K562 (cell line): ENCODE data around the gene WDR86. TPM values are rescaled to one million over a fixed set of nuclear protein-coding genes. Genes with fewer than 3 reads are reported as not detected.

Experiments used
- ATAC-seq: fragments of 200-7000 bp; cut with Tn5 transposase; 3 replicates; pipeline ENCODE4 v1.9.1; 2020; ENCODE audit warnings: moderate library complexity
- BruUV-seq: library from RNA; stranded (reverse); fragments of 400-500 nt; replicated peaks from 2 replicates; lab custom pipeline; 2021; lab: Mats Ljungman, UMichigan
- CTCF ChIA-PET: fragments of 300-600 bp; formaldehyde crosslinking; extraction: SDS; loops from one replicate; lab custom pipeline; 2021; ENCODE audit warnings: low intra/inter-chr PET ratio; lab: Yijun Ruan, JAX
- POLR2A ChIA-PET: fragments of 300-600, 350-650 bp; sonication (Branson Sonifier 250); formaldehyde crosslinking; extraction: SDS; loops from one replicate; lab custom pipeline; 2021; ENCODE audit warnings: antibody characterized with exemption, inconsistent platforms; lab: Yijun Ruan, JAX
- DNase-seq, 4 experiments: peaks; one replicate each; pipeline versions ENCODE4 v3.0.0 to v3.0.0-alpha.2; 2011 to 2018; ENCODE audit warnings: low spot score in 3 of 4, mixed read lengths in 3 of 4; ENCODE audit errors: extremely low read depth in 1 of 4
- FAIRE-seq: peaks from 2 replicates; lab custom pipeline; 2011; peaks lifted over from hg19 to GRCh38; lab: Jason Lieb, UNC
- H2AFZ ChIP-seq: 2 replicates; pipeline ENCODE4 v1.6.0; 2011; ENCODE audit warnings: low read depth, low read length, control low read depth, inconsistent platforms
- H3K27ac ChIP-seq: fragments of 200-600 bp; 3 replicates; pipeline ENCODE4 v1.8.0; 2011; ENCODE audit warnings: low read depth, mild to moderate bottlenecking, control low read depth, inconsistent platforms, low read length, moderate library complexity, mixed read lengths; ENCODE audit errors: extremely low read depth
- H3K27me3 ChIP-seq, 2 experiments: fragments of 300-600 bp in 1 of 2; 2 replicates in 1 of 2; 3 replicates in 1 of 2; pipeline versions ENCODE4 v1.6.0 to v1.8.0; 2011; ENCODE audit warnings: inconsistent platforms in 2 of 2, low read length in 2 of 2, mild to moderate bottlenecking in 1 of 2, mixed read lengths in 1 of 2, moderate library complexity in 1 of 2; ENCODE audit not compliant: control insufficient read depth in 2 of 2, insufficient read depth in 2 of 2
- H3K36me3 ChIP-seq: fragments of 300-600 bp; 3 replicates; pipeline ENCODE4 v1.8.0; 2011; ENCODE audit warnings: mild to moderate bottlenecking, low read length, inconsistent platforms; ENCODE audit not compliant: control insufficient read depth, insufficient read depth
- H3K4me1 ChIP-seq, 2 experiments: fragments of 200-600 bp in 1 of 2; replicated peaks in 1 of 2; 2 replicates in 1 of 2; 3 replicates in 1 of 2; pipeline versions ENCODE4 v1.5.1 to v1.8.0; 2011; ENCODE audit warnings: inconsistent platforms in 2 of 2, low read length in 2 of 2, mild to moderate bottlenecking in 1 of 2, mixed read lengths in 1 of 2, moderate library complexity in 1 of 2; ENCODE audit not compliant: control insufficient read depth in 2 of 2, insufficient read depth in 2 of 2
- H3K4me2 ChIP-seq: 2 replicates; pipeline ENCODE4 v1.6.1; 2011; ENCODE audit warnings: low read length, control low read depth, inconsistent platforms, mixed read lengths; ENCODE audit not compliant: insufficient read depth
- H3K4me3 ChIP-seq: fragments of 200-600 bp; sonication (generic), shearing (Covaris generic); 2 replicates; pipeline ENCODE4 v1.5.1; 2016; ENCODE audit warnings: control low read depth, inconsistent platforms
- H3K79me2 ChIP-seq: fragments of 200-600 bp; 3 replicates; pipeline ENCODE4 v1.8.0; 2011; ENCODE audit warnings: low read length, inconsistent platforms; ENCODE audit not compliant: control insufficient read depth, insufficient read depth
- H3K9ac ChIP-seq, 2 experiments: 2 replicates each; pipeline versions ENCODE4 v1.6.0 to v1.6.1; 2011; ENCODE audit warnings: low read depth in 2 of 2, low read length in 2 of 2, control low read depth in 1 of 2, inconsistent platforms in 1 of 2, mild to moderate bottlenecking in 1 of 2, mixed read lengths in 1 of 2; ENCODE audit not compliant: insufficient read depth in 1 of 2
- H3K9me1 ChIP-seq: one replicate; pipeline ENCODE4 v1.6.0; 2011; ENCODE audit warnings: inconsistent platforms, mild to moderate bottlenecking, low read length, moderate library complexity; ENCODE audit not compliant: control insufficient read depth, insufficient read depth
- H3K9me3 ChIP-seq: replicated peaks from 2 replicates; pipeline ENCODE4 v1.5.1; 2011; ENCODE audit warnings: low read depth, low read length, inconsistent platforms; ENCODE audit not compliant: control insufficient read depth, insufficient read depth
- H4K20me1 ChIP-seq: replicated peaks from 2 replicates; pipeline ENCODE4 v1.6.1; 2011; ENCODE audit warnings: low read length, inconsistent platforms, mixed read lengths; ENCODE audit not compliant: control insufficient read depth, insufficient read depth
- CC2D1A ChIP-seq: fragments of 450-650 bp; IDR thresholded peaks from 2 replicates; pipeline ENCODE4 v1.6.1; 2017; ENCODE audit warnings: mild to moderate bottlenecking
- CHCHD3 ChIP-seq: fragments of 250-450 bp; sonication (Bioruptor Pico); IDR thresholded peaks from 2 replicates; pipeline ENCODE4 v2.1.2; 2022; ENCODE audit warnings: mild to moderate bottlenecking
- DACH1 ChIP-seq: fragments of 450-650 bp; IDR thresholded peaks from 2 replicates; pipeline ENCODE4 v1.6.1; 2018; ENCODE audit not compliant: partially characterized antibody
- ESRRB ChIP-seq: fragments of 250-450 bp; sonication (Bioruptor Pico); IDR thresholded peaks from 2 replicates; pipeline ENCODE4 v1.5.0; 2020; ENCODE audit warnings: mild to moderate bottlenecking, moderate library complexity, borderline replicate concordance
- HIVEP1 ChIP-seq: fragments of 250-450 bp; sonication (Bioruptor Pico); IDR thresholded peaks from 2 replicates; pipeline ENCODE4 v1.4.0; 2020; ENCODE audit warnings: mild to moderate bottlenecking
- KLF1 ChIP-seq: fragments of 450-650 bp; IDR thresholded peaks from 2 replicates; pipeline ENCODE4 v1.6.1; 2016; ENCODE audit warnings: missing genetic modification characterization, missing compliant biosample characterization
- MCM7 ChIP-seq, 2 experiments: fragments of 450-650 bp; IDR thresholded peaks; 2 replicates each; pipeline ENCODE4 v1.6.1; 2016 to 2018
- RBFOX2 ChIP-seq: fragments of 200-400 bp; formaldehyde crosslinking; IDR thresholded peaks from 2 replicates; pipeline ENCODE4 v1.6.1; 2017; ENCODE audit warnings: low read depth, mild to moderate bottlenecking, low read length, moderate library complexity
- ZNF586 ChIP-seq: fragments of 450-650 bp; formaldehyde crosslinking; conservative IDR thresholded peaks from 2 replicates; pipeline ENCODE4 v1.4.0; 2020; ENCODE audit warnings: mild to moderate bottlenecking, moderate library complexity
- ZNF717 ChIP-seq: fragments of 250-450 bp; sonication (Bioruptor Pico); IDR thresholded peaks from 2 replicates; pipeline ENCODE4 v1.5.0; 2021
- WGBS: fragments of 100-300 bp; shearing (Covaris generic); methylation state at CpG from one replicate; pipeline ENCODE4 v1.1.6; 2016; ENCODE audit warnings: low coverage, mixed read lengths; ENCODE audit not compliant: insufficient coverage; ENCODE audit errors: missing lambda C conversion rate; 5-methylcytosine and 5-hydroxymethylcytosine counted together
- in situ Hi-C: fragments of 300-500 bp; cut with MboI; formaldehyde crosslinking; loops from 4 replicates; pipeline ENCODE4 v1.15.0; 2018; ENCODE audit warnings: inconsistent platforms, mixed read lengths
- intact Hi-C: fragments of 100-400 bp; cut with micrococcal nuclease; formaldehyde crosslinking; loops from 2 replicates; pipeline ENCODE4 v1.14.2; 2022
- polyA plus RNA-seq, 8 experiments: library from polyadenylated mRNA; depleted of rRNA in 4 of 8; stranded (reverse) in 5 of 8; unstranded in 3 of 8; fragments of >200 nt; fragmentation: Nextera tagmentation in 2 of 8; fragmentation: Illumina TruSeq in 1 of 8; extraction: Ambion mirVana in 2 of 8; extraction: Trizol in 1 of 8; gene quantifications; 2 replicates each; pipeline versions ENCODE4 v1.2.1 to v1.2.3, GENCODE V29; 2011 to 2014; ENCODE audit warnings: inconsistent platforms in 1 of 8, missing spikeins in 1 of 8
- total RNA-seq, 7 experiments: library from RNA; depleted of rRNA in 6 of 7; stranded (reverse); fragments of >200 nt in 6 of 7; fragmentation: Illumina TruSeq in 2 of 7; extraction: Trizol in 2 of 7; gene quantifications; 2 replicates each; pipeline versions ENCODE4 v1.2.1 to v1.2.3, GENCODE V29; 2011 to 2021; ENCODE audit warnings: low replicate concordance in 1 of 7
- TF ChIP-seq, protein P1 (sequence below): sonication (generic); formaldehyde crosslinking; IDR thresholded peaks from 2 replicates; pipeline ENCODE4 v1.8.0; 2022; ENCODE audit warnings: missing genetic modification reagents, mild to moderate bottlenecking, moderate library complexity, borderline replicate concordance
- TF ChIP-seq, protein P2 (sequence below): fragments of 250-450 bp; sonication (Bioruptor Pico); IDR thresholded peaks from 2 replicates; pipeline ENCODE4 v1.4.0; 2020; ENCODE audit warnings: mild to moderate bottlenecking, moderate library complexity
- TF ChIP-seq, protein P3 (sequence below): fragments of 450-650 bp; conservative IDR thresholded peaks from 2 replicates; pipeline ENCODE4 v1.6.1; 2016; ENCODE audit warnings: missing genetic modification characterization, low read depth, mild to moderate bottlenecking, missing compliant biosample characterization, moderate library complexity
- TF ChIP-seq, protein P4 (sequence below): fragments of 200-400 bp; formaldehyde crosslinking; IDR thresholded peaks from 2 replicates; pipeline ENCODE4 v1.6.1; 2017; ENCODE audit warnings: mild to moderate bottlenecking, low read depth, low read length, moderate library complexity

Gene WDR86
- total and polyA plus RNA-seq, 9 of the 15 experiments (the other 6 are each of a cell fraction or from before 2014, with no cell fraction given) = 0.24 TPM; not detected in 8

DNA sequence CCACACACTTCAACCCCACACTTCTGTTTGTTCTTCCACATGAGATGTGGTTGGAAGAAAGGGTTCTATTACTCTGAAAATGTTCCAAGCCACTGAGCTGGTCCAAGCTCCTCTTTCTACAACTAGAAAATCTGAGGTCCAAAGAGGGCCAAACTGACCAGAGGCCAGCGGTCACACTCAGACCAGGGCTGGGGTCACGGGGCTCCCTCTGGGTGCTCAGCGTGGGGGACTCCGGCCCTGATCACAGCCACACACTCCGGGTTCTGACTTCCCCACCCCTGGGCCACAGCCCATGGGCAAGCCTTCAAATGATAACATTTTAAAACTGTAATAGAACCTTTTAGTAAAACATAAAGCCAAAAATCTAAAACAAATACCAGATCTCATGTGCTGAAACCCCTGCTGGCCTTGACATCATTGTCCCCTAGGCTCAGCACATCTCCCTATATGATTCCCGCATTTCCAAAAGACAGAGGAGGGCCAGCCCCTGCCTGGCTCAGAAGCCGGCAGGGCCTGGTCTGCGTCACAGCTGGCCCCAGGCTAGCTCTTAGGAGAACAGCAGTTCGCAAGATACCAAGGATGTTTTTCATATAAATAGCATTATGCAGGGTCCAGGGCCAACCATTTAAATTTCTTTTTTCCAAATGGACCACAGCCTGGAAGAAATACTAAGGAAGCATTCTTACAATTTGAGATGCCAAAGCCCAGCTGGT, 26.8 kb upstream of the WDR86 start:
- H3K27me3 ChIP-seq = peaks cover 28 to 81% of the 10 kb centered on the region in 2 experiments; a peak in 4 of 5 replicates
- intact Hi-C loops (no loop called here), in situ Hi-C loops (no loop called here)
- peaks cover 0 to 28% of the 10 kb centered on the region in 2 experiments; a peak in 2 of 5 replicates for H3K4me1 ChIP-seq
- H3K36me3 ChIP-seq = no peaks in the 10 kb centered on the region
- DNase-seq = no peak
- no TSS peak for BruUV-seq
- no peak overlapping the region for H3K9ac ChIP-seq
- H3K4me2 ChIP-seq = no peak overlapping the region
- H3K9me1 ChIP-seq = no peaks in the 10 kb centered on the region
- no peak overlapping the region for H3K27ac ChIP-seq
- peaks cover 4% of the 10 kb centered on the region; the same call in 1 of the 2 replicates for H4K20me1 ChIP-seq
- ChIA-PET CTCF (no interaction called here), POLR2A (interaction anchor here (0.8 kb wide), 1 partner anchor 121 kb away, joined by 3 read pairs; no protein-coding TSS in a partner anchor)
- no peaks in the 10 kb centered on the region for H3K79me2 ChIP-seq
- no peak overlapping the region for H2AFZ ChIP-seq
- no peak for FAIRE-seq
- 34% methylated on average over 9 of the region's 9 CpGs for WGBS
- H3K4me3 ChIP-seq = no peak overlapping the region
- no peak for ATAC-seq
- H3K9me3 ChIP-seq = no peaks in the 10 kb centered on the region
- TF ChIP-seq CC2D1A = no peak
- no peak for TF ChIP-seq DACH1
- no peak for TF ChIP-seq CHCHD3
- TF ChIP-seq, protein P1, sequence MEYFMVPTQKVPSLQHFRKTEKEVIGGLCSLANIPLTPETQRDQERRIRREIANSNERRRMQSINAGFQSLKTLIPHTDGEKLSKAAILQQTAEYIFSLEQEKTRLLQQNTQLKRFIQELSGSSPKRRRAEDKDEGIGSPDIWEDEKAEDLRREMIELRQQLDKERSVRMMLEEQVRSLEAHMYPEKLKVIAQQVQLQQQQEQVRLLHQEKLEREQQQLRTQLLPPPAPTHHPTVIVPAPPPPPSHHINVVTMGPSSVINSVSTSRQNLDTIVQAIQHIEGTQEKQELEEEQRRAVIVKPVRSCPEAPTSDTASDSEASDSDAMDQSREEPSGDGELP (CRISPR knock-in tag) = no peak
- no peak for TF ChIP-seq KLF1 (tag)
- no peak for TF ChIP-seq RBFOX2
- TF ChIP-seq, protein P2, sequence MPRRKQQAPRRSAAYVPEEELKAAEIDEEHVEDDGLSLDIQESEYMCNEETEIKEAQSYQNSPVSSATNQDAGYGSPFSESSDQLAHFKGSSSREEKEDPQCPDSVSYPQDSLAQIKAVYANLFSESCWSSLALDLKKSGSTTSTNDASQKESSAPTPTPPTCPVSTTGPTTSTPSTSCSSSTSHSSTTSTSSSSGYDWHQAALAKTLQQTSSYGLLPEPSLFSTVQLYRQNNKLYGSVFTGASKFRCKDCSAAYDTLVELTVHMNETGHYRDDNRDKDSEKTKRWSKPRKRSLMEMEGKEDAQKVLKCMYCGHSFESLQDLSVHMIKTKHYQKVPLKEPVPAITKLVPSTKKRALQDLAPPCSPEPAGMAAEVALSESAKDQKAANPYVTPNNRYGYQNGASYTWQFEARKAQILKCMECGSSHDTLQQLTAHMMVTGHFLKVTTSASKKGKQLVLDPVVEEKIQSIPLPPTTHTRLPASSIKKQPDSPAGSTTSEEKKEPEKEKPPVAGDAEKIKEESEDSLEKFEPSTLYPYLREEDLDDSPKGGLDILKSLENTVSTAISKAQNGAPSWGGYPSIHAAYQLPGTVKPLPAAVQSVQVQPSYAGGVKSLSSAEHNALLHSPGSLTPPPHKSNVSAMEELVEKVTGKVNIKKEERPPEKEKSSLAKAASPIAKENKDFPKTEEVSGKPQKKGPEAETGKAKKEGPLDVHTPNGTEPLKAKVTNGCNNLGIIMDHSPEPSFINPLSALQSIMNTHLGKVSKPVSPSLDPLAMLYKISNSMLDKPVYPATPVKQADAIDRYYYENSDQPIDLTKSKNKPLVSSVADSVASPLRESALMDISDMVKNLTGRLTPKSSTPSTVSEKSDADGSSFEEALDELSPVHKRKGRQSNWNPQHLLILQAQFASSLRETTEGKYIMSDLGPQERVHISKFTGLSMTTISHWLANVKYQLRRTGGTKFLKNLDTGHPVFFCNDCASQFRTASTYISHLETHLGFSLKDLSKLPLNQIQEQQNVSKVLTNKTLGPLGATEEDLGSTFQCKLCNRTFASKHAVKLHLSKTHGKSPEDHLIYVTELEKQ (CRISPR knock-in tag) = no peak
- no peak for TF ChIP-seq ZNF717 (CRISPR knock-in tag)
- no peak for TF ChIP-seq MCM7 (IDR thresholded peaks at IDR 0.05)
- TF ChIP-seq, protein P3, sequence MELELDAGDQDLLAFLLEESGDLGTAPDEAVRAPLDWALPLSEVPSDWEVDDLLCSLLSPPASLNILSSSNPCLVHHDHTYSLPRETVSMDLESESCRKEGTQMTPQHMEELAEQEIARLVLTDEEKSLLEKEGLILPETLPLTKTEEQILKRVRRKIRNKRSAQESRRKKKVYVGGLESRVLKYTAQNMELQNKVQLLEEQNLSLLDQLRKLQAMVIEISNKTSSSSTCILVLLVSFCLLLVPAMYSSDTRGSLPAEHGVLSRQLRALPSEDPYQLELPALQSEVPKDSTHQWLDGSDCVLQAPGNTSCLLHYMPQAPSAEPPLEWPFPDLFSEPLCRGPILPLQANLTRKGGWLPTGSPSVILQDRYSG (tag) = no peak
- no peak for TF ChIP-seq ZNF586 (CRISPR knock-in tag)
- TF ChIP-seq HIVEP1 (CRISPR knock-in tag) = no peak
- TF ChIP-seq ESRRB (CRISPR knock-in tag) = no peak
- TF ChIP-seq, protein P4, sequence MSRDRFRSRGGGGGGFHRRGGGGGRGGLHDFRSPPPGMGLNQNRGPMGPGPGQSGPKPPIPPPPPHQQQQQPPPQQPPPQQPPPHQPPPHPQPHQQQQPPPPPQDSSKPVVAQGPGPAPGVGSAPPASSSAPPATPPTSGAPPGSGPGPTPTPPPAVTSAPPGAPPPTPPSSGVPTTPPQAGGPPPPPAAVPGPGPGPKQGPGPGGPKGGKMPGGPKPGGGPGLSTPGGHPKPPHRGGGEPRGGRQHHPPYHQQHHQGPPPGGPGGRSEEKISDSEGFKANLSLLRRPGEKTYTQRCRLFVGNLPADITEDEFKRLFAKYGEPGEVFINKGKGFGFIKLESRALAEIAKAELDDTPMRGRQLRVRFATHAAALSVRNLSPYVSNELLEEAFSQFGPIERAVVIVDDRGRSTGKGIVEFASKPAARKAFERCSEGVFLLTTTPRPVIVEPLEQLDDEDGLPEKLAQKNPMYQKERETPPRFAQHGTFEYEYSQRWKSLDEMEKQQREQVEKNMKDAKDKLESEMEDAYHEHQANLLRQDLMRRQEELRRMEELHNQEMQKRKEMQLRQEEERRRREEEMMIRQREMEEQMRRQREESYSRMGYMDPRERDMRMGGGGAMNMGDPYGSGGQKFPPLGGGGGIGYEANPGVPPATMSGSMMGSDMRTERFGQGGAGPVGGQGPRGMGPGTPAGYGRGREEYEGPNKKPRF = no peak
